ENCODE results near the gene FASN. TPM values are rescaled to one million over a fixed set of nuclear protein-coding genes. Genes with fewer than 3 reads are reported as not detected.
A peak's percentile ranks its signal among the peaks of the same experiment; 100 is the strongest.

Gene FASN
- total and polyA plus RNA-seq, 7 experiments from 2014 or later = 0.96 to 168 (median 26.7) TPM

GRCh38 chr17:82120148-82120547 is 22.1 kb upstream of the FASN start:
- H3K27me3 Mint-ChIP-seq = no peaks in the 10 kb centered on the region
- Histone ChIP-seq H3K27me3 (ENCODE audit: control insufficient read depth in 2 of 2, insufficient read depth in 2 of 2, low read length in 2 of 2) (no peaks in the 10 kb centered on the region), H3K27ac (ENCODE audit: low read depth, low read length) (peak overlapping the region; percentile 66), H3K4me3 (ENCODE audit: low read length) (no peak overlapping the region), H3K4me1 (ENCODE audit: control insufficient read depth in 2 of 2, insufficient read depth in 2 of 2, low read length in 2 of 2) (peaks cover 1 to 57% of the 10 kb centered on the region in 2 donors), H3K9me3 (ENCODE audit: control insufficient read depth in 2 of 3, low read length in 3 of 3) (no peaks in the 10 kb centered on the region), H3K36me3 (ENCODE audit: control insufficient read depth in 2 of 3, insufficient read depth in 3 of 3, low read length in 3 of 3) (no peaks in the 10 kb centered on the region)
- peak overlapping the region; percentile 8 to 79 (median 67) for H3K4me3 Mint-ChIP-seq
- CTCF ChIA-PET = interaction anchor here (0.7 to 3.3 kb wide), 8 partner anchors 9 to 90 kb away, joined by 3 to 14 read pairs (median 8); no protein-coding TSS in a partner anchor
- peaks cover 0 to 4% (median 0%) of the 10 kb centered on the region in 11 donors for H3K9me3 Mint-ChIP-seq
- DNase-seq = peak in 7 of 9 donors; percentile 55 to 85 (median 76)
- H3K36me3 Mint-ChIP-seq = peaks cover 0 to 12% (median 4%) of the 10 kb centered on the region in 5 donors
- peaks cover 25 to 69% (median 64%) of the 10 kb centered on the region in 7 donors for H3K4me1 Mint-ChIP-seq
- peak; percentile 91 for ATAC-seq
- peak overlapping the region; percentile 60 to 100 (median 95) for H3K27ac Mint-ChIP-seq
- POLR2A ChIA-PET = interaction anchor here (0.6 to 2.9 kb wide), 10 partner anchors 10 to 194 kb away, joined by 3 to 13 read pairs (median 3); partner anchors contain the start of gene FASN
- intact Hi-C loops (cut with micrococcal nuclease) = loop anchor here (1.0 to 10.0 kb wide), 4 partner anchors 14 to 95 kb away; partner anchors contain the start of gene CCDC57 (in 1 of the 2)

DNA sequence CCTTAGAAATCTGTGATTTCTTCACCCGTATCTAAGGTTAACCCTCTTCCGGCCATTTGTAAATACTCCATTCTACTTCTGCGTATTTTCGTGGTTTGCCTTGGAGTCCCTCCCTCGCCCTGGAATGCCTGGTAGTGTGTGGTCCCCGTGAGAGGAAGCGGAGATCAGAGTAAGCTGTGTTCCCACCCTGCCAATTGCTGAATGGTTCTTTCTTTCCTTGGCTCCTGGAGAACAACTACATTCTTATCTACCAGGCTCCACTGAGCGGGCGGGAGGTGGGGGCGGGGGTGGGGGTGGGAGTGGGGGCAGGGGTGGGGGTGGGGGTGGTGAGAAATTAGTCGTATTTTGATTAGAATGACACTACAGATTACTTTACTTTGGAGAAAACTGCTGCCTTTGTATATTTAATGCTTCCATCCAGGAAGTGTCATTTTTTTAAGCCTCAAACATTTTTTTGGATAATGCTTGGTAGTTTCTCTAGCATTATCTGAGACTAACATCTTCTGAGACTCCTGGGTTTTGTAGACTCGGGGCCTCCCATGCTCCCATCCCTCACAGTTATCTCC is 20.9 kb upstream of the FASN start:
- Histone ChIP-seq H3K27ac (ENCODE audit: low read depth, low read length) (no peak overlapping the region), H3K9me3 (ENCODE audit: control insufficient read depth in 2 of 3, low read length in 3 of 3) (no peaks in the 10 kb centered on the region), H3K36me3 (ENCODE audit: control insufficient read depth in 2 of 3, insufficient read depth in 3 of 3, low read length in 3 of 3) (peaks cover 0 to 6% (median 0%) of the 10 kb centered on the region in 3 experiments), H3K4me1 (ENCODE audit: control insufficient read depth in 2 of 2, insufficient read depth in 2 of 2, low read length in 2 of 2) (peaks cover 0 to 44% of the 10 kb centered on the region in 2 donors), H3K27me3 (ENCODE audit: control insufficient read depth in 2 of 2, insufficient read depth in 2 of 2, low read length in 2 of 2) (no peaks in the 10 kb centered on the region), H3K4me3 (ENCODE audit: low read length) (no peak overlapping the region)
- H3K27me3 Mint-ChIP-seq = no peaks in the 10 kb centered on the region
- peaks cover 0 to 6% (median 2%) of the 10 kb centered on the region in 5 donors for H3K36me3 Mint-ChIP-seq
- ChIA-PET CTCF (interaction anchor here (0.6 to 1.9 kb wide), 3 partner anchors 27 to 160 kb away, joined by 3 to 8 read pairs (median 3); no protein-coding TSS in a partner anchor), POLR2A (interaction anchor here (0.9 kb wide), 1 partner anchor 81 kb away, joined by 3 read pairs; no protein-coding TSS in a partner anchor)
- peak overlapping the region in 1 of 10 donors; percentile 56 for H3K4me3 Mint-ChIP-seq
- H3K9me3 Mint-ChIP-seq = peaks cover 0 to 2% (median 0%) of the 10 kb centered on the region in 11 donors
- H3K27ac Mint-ChIP-seq = peak overlapping the region in 7 of 9 donors; percentile 34 to 100 (median 89)
- no peak for DNase-seq
- intact Hi-C loops (cut with micrococcal nuclease) = no loop called here
- H3K4me1 Mint-ChIP-seq = peaks cover 21 to 57% (median 52%) of the 10 kb centered on the region in 7 donors
- no peak for ATAC-seq

DNA sequence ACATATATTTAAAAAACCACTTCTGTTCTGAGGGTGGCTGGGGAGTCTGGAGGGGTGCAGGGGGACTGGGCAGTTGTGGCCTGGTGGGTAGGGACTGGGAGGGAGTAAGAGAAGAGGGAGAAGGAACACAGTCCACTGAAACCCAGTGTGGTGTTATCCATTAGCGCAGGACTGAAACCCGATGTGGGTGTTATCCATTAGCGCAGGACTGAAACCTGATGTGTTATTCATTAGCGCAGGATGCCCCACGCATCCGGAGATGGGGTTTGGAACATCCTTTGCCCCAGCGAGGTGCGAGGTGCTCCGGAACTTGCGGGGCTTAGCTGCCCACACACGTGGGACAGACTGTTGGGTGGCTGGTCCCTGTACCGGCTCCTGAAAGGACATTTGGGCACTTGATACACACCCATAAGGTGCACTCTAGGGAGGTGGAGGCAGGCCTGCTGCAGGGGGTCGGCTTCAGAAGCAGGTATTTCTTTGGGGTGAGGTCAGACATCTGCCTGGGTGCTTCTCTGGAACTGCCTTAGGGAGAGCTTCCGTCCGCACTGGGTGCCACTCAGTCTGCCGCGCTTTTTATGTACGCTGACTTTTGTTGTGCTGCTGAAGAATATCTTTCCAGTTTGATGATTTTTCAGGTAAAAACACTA is 20.3 kb upstream of the FASN start:
- Mint-ChIP-seq H3K27ac (peak overlapping the region in 4 of 9 donors; percentile 36 to 100 (median 80)), H3K4me3 (no peak overlapping the region), H3K9me3 (peaks cover 0 to 2% (median 0%) of the 10 kb centered on the region in 11 donors), H3K36me3 (peaks cover 0 to 11% (median 2%) of the 10 kb centered on the region in 5 donors), H3K4me1 (peaks cover 19 to 51% (median 46%) of the 10 kb centered on the region in 7 donors), H3K27me3 (no peaks in the 10 kb centered on the region)
- Histone ChIP-seq H3K27ac (ENCODE audit: low read depth, low read length) (no peak overlapping the region), H3K4me1 (ENCODE audit: control insufficient read depth in 2 of 2, insufficient read depth in 2 of 2, low read length in 2 of 2) (peaks cover 0 to 39% of the 10 kb centered on the region in 2 donors), H3K36me3 (ENCODE audit: control insufficient read depth in 2 of 3, insufficient read depth in 3 of 3, low read length in 3 of 3) (peaks cover 0 to 9% (median 0%) of the 10 kb centered on the region in 3 experiments), H3K27me3 (ENCODE audit: control insufficient read depth in 2 of 2, insufficient read depth in 2 of 2, low read length in 2 of 2) (no peaks in the 10 kb centered on the region), H3K9me3 (ENCODE audit: control insufficient read depth in 2 of 3, low read length in 3 of 3) (no peaks in the 10 kb centered on the region), H3K4me3 (ENCODE audit: low read length) (no peak overlapping the region)
- ChIA-PET POLR2A (no interaction called here), CTCF (interaction anchor here (0.6 kb wide), 1 partner anchor 27 kb away, joined by 3 read pairs; no protein-coding TSS in a partner anchor)
- DNase-seq (no peak), ATAC-seq (no peak)
- intact Hi-C loops (cut with micrococcal nuclease) = no loop called here

DNA sequence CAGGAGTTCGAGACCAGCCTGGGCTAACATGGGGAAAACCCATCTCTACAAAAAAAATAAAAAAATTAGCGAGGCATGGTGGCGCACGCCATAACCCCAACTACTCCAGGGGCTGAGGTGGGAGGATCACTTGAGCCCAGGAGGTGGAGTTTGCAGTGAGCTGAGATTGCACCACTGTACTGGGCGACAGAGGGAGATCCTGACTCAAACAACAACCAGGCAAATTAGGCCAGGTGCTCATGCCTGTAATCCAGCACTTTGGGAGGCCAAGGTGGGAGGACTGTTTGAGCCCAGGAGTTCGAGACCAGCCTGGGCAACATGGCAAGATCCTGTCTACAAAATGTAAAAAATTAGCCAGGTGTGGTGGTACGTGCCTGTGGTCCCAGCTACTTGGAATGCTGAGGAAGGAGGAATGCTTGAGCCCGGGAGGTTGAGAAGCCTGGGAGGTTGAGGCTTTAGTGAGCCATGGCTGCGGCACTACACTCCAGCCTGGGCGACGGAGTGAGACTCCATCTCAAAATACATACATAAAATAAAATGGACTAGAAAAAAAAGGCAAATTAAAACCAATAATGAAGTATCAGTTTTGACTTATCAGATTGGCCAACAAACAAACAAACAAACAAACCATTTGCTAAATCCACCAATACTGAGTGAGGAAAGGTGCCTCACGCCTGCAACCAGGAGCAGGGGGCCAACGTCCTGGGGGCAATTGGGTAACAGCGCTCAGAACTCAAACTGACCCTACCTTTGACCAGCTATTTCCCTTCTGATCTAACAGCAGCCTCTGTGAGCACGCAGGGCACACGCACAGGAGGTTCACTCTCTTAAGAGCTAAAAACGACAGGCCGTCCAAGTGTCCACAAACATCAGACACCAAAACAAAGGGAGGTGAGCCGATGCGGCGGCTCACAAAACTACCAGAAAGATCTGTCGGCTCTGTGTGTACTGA is 19.4 kb upstream of the FASN start:
- ChIA-PET POLR2A (interaction anchor here (0.7 to 2.0 kb wide), 2 partner anchors 19 to 52 kb away, joined by 3 to 5 read pairs; partner anchors contain the start of gene DUS1L), CTCF (interaction anchor here (0.8 kb wide), 1 partner anchor 11 kb away, joined by 3 read pairs; no protein-coding TSS in a partner anchor)
- Histone ChIP-seq H3K27me3 (ENCODE audit: control insufficient read depth in 2 of 2, insufficient read depth in 2 of 2, low read length in 2 of 2) (no peaks in the 10 kb centered on the region), H3K36me3 (ENCODE audit: control insufficient read depth in 2 of 3, insufficient read depth in 3 of 3, low read length in 3 of 3) (peaks cover 0 to 16% (median 0%) of the 10 kb centered on the region in 3 experiments), H3K27ac (ENCODE audit: low read depth, low read length) (no peak overlapping the region), H3K9me3 (ENCODE audit: control insufficient read depth in 2 of 3, low read length in 3 of 3) (no peaks in the 10 kb centered on the region), H3K4me1 (ENCODE audit: control insufficient read depth in 2 of 2, insufficient read depth in 2 of 2, low read length in 2 of 2) (peaks cover 0 to 30% of the 10 kb centered on the region in 2 donors), H3K4me3 (ENCODE audit: low read length) (no peak overlapping the region)
- DNase-seq = no peak
- Mint-ChIP-seq H3K4me1 (peaks cover 13 to 42% (median 37%) of the 10 kb centered on the region in 7 donors), H3K4me3 (no peak overlapping the region), H3K27ac (peak overlapping the region in 4 of 9 donors; percentile 36 to 100 (median 52)), H3K36me3 (peaks cover 0 to 17% (median 1%) of the 10 kb centered on the region in 5 donors), H3K9me3 (no peaks in the 10 kb centered on the region), H3K27me3 (no peaks in the 10 kb centered on the region)
- intact Hi-C loops (cut with micrococcal nuclease) = no loop called here
- ATAC-seq = no peak

DNA sequence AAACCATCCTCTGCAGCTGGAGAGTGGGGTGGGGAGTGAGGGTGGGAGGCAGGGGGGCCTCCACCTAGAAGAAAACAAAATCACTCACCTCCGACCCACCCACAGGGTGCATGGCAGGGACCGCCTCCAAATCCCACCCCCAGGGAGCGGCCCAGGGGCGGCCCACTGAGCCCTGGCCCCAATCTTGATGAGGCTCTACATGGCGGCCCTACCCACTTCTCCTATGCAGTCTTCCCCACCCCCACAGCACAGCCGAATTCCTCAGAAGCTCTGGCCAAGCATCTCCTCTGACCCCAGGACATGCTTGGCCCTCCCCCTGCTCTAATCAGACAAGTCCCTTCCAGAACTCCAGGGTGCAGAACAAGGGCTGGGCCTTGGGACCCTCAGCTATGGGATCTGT is 18.2 kb upstream of the FASN start:
- intact Hi-C loops (cut with micrococcal nuclease) = no loop called here
- POLR2A ChIA-PET = interaction anchor here (0.6 to 2.0 kb wide), 3 partner anchors 11 to 346 kb away, joined by 3 to 9 read pairs (median 5); partner anchors contain the start of gene DUS1L
- peaks cover 7 to 31% (median 26%) of the 10 kb centered on the region in 7 donors for H3K4me1 Mint-ChIP-seq

More for the DNA sequence above, 18.2 kb upstream of the FASN start:
- Histone ChIP-seq H3K4me1 (ENCODE audit: control insufficient read depth in 2 of 2, insufficient read depth in 2 of 2, low read length in 2 of 2) (peaks cover 0 to 18% of the 10 kb centered on the region in 2 donors), H3K27me3 (ENCODE audit: control insufficient read depth in 2 of 2, insufficient read depth in 2 of 2, low read length in 2 of 2) (no peaks in the 10 kb centered on the region), H3K9me3 (ENCODE audit: control insufficient read depth in 2 of 3, low read length in 3 of 3) (no peaks in the 10 kb centered on the region), H3K36me3 (ENCODE audit: control insufficient read depth in 2 of 3, insufficient read depth in 3 of 3, low read length in 3 of 3) (peaks cover 0 to 17% (median 0%) of the 10 kb centered on the region in 3 experiments), H3K27ac (ENCODE audit: low read depth, low read length) (no peak overlapping the region), H3K4me3 (ENCODE audit: low read length) (no peak overlapping the region)
- H3K36me3 Mint-ChIP-seq = peaks cover 0 to 20% (median 0%) of the 10 kb centered on the region in 5 donors
- H3K9me3 Mint-ChIP-seq = no peaks in the 10 kb centered on the region
- H3K27ac Mint-ChIP-seq = no peak overlapping the region
- DNase-seq (no peak), ATAC-seq (no peak)
- CTCF ChIA-PET = interaction anchor here (0.8 kb wide), 1 partner anchor 10 kb away, joined by 3 read pairs; no protein-coding TSS in a partner anchor
- H3K27me3 Mint-ChIP-seq = no peaks in the 10 kb centered on the region
- H3K4me3 Mint-ChIP-seq = no peak overlapping the region

Measured in naive thymus-derived CD4-positive, alpha-beta T cell (primary cell).